ENCODE data around the gene VANGL1. TPM values are rescaled to one million over a fixed set of nuclear protein-coding genes. Genes with fewer than 3 reads are reported as not detected.
A peak's percentile ranks its signal among the peaks of the same experiment; 100 is the strongest.

Gene VANGL1
- total and polyA plus RNA-seq, 2 of the 13 experiments (the other 11 are each of a cell fraction or from before 2014, with no cell fraction given), result 5.3 to 9.4 TPM

GRCh38 chr1:115652236-115652788 lies 10.5 kb downstream of the VANGL1 start:
- ATAC-seq, result no peak
- Histone ChIP-seq H4K20me1 (ENCODE audit: insufficient read depth, low read length) (no peaks in the 10 kb centered on the region), H2AFZ (ENCODE audit: low read length) (no peak overlapping the region), H3K4me3 (replicated peaks in 1 of 3; ENCODE audit: insufficient read depth in 1 of 3, low read depth in 2 of 3, low read length in 3 of 3) (no peak overlapping the region), H3K36me3 (replicated peaks in 1 of 2; ENCODE audit: control insufficient read depth in 1 of 2, insufficient read depth in 2 of 2, low read length in 2 of 2) (peaks cover 9 to 55% of the 10 kb centered on the region in 2 experiments; a peak in 4 of 5 replicates), H3K9ac (ENCODE audit: insufficient read depth, low read depth, low read length) (no peak overlapping the region), H3K4me2 (ENCODE audit: low read depth, low read length) (no peak overlapping the region), H3K27ac (ENCODE audit: extremely low read length, insufficient read depth, low read length) (no peak overlapping the region), H3K79me2 (ENCODE audit: insufficient read depth, low read length) (peaks cover 24% of the 10 kb centered on the region), H3K27me3 (ENCODE audit: control insufficient read depth in 1 of 2, insufficient read depth in 2 of 2, low read length in 2 of 2) (no peaks in the 10 kb centered on the region), H3K4me1 (ENCODE audit: insufficient read depth, low read length) (peaks cover 6% of the 10 kb centered on the region; the same call in 1 of the 2 replicates), H3K9me3 (ENCODE audit: low read length) (no peaks in the 10 kb centered on the region)
- BruUV-seq (replicated peaks), result no TSS peak
- TF ChIP-seq FOXK2 (IDR thresholded peaks at IDR 0.05), result no peak
- TF ChIP-seq JUNB (CRISPR knock-in tag; IDR thresholded peaks at IDR 0.05; ENCODE audit: borderline replicate concordance), result no peak
- no peak for TF ChIP-seq ZNF44 (CRISPR knock-in tag; IDR thresholded peaks at IDR 0.05)
- no peak for TF ChIP-seq ZC3H4 (CRISPR knock-in tag; IDR thresholded peaks at IDR 0.05; ENCODE audit: borderline replicate concordance)
- peak; percentile 92 for TF ChIP-seq ZNF629 (CRISPR knock-in tag; conservative IDR thresholded peaks at IDR 0.05)
- in situ Hi-C loops (cut with HindIII; ENCODE audit: extremely low pct_ligation_motif_present, low pct_unique_long_range_greater_than_20kb) (no loop called here), intact Hi-C loops (cut with micrococcal nuclease; ENCODE audit: unreplicated experiment) (no loop called here)
- 100% methylated on average over 2 of the region's 2 CpGs for WGBS (ENCODE audit: low lambda C conversion rate)
- no peak for DNase-seq (ENCODE audit: low spot score)
- POLR2A ChIA-PET, result no interaction called here
- FAIRE-seq, result no peak
- CTCF ChIA-PET (ENCODE audit: low intra/inter-chr PET ratio, low total read pairs), result no interaction called here

- WGBS (ENCODE audit: low lambda C conversion rate), result 100% methylated on average over 3 of the region's 3 CpGs
- H3K4me1 ChIP-seq (ENCODE audit: insufficient read depth, low read length), result peaks cover 6% of the 10 kb centered on the region; the same call in 1 of the 2 replicates
Observed at GRCh38 chr1:115654125-115654524, 12.4 kb downstream of the VANGL1 start.

More at GRCh38 chr1:115654125-115654524, 12.4 kb downstream of the VANGL1 start:
- Histone ChIP-seq H3K27me3 (ENCODE audit: control insufficient read depth in 1 of 2, insufficient read depth in 2 of 2, low read length in 2 of 2) (no peaks in the 10 kb centered on the region), H3K79me2 (ENCODE audit: insufficient read depth, low read length) (peaks cover 11% of the 10 kb centered on the region), H3K4me3 (replicated peaks in 1 of 3; ENCODE audit: insufficient read depth in 1 of 3, low read depth in 2 of 3, low read length in 3 of 3) (no peak overlapping the region), H3K4me2 (ENCODE audit: low read depth, low read length) (no peak overlapping the region), H3K36me3 (replicated peaks in 1 of 2; ENCODE audit: control insufficient read depth in 1 of 2, insufficient read depth in 2 of 2, low read length in 2 of 2) (peaks cover 9 to 72% of the 10 kb centered on the region in 2 experiments), H3K9ac (ENCODE audit: insufficient read depth, low read depth, low read length) (no peak overlapping the region), H3K27ac (ENCODE audit: extremely low read length, insufficient read depth, low read length) (no peak overlapping the region), H2AFZ (ENCODE audit: low read length) (no peak overlapping the region), H3K9me3 (ENCODE audit: low read length) (no peaks in the 10 kb centered on the region), H4K20me1 (ENCODE audit: insufficient read depth, low read length) (no peaks in the 10 kb centered on the region)
- no peak for ATAC-seq
- no peak for DNase-seq (ENCODE audit: low spot score)
- BruUV-seq (replicated peaks), result no TSS peak
- in situ Hi-C loops (cut with HindIII; ENCODE audit: extremely low pct_ligation_motif_present, low pct_unique_long_range_greater_than_20kb), result no loop called here
- intact Hi-C loops (cut with micrococcal nuclease; ENCODE audit: unreplicated experiment), result no loop called here
- CTCF ChIA-PET (ENCODE audit: low intra/inter-chr PET ratio, low total read pairs), result no interaction called here
- POLR2A ChIA-PET, result no interaction called here
- TF ChIP-seq CHD2 (IDR thresholded peaks at IDR 0.05; ENCODE audit: low read depth, low read length) (no peak), PRPF4 (IDR thresholded peaks at IDR 0.05; ENCODE audit: low read depth, low read length, poor library complexity, severe bottlenecking) (no peak), RARG (CRISPR knock-in tag; IDR thresholded peaks at IDR 0.05; ENCODE audit: low read depth) (no peak), TBX2 (CRISPR knock-in tag; IDR thresholded peaks at IDR 0.05; ENCODE audit: borderline replicate concordance) (no peak), KAT8 (CRISPR knock-in tag; IDR thresholded peaks at IDR 0.05) (no peak), HOXA3 (CRISPR knock-in tag; IDR thresholded peaks at IDR 0.05) (no peak), KDM6A (CRISPR knock-in tag; IDR thresholded peaks at IDR 0.05; ENCODE audit: low read depth) (no peak), ZKSCAN5 (CRISPR knock-in tag; IDR thresholded peaks at IDR 0.05) (no peak), NFIC (IDR thresholded peaks at IDR 0.05; ENCODE audit: low read length) (no peak), U2AF1 (optimal IDR thresholded peaks at IDR 0.05; ENCODE audit: low read depth, low read length) (no peak), DRAP1 (CRISPR knock-in tag; IDR thresholded peaks at IDR 0.05) (no peak), CENPX (CRISPR knock-in tag; IDR thresholded peaks at IDR 0.05) (no peak), ONECUT2 (CRISPR knock-in tag; IDR thresholded peaks at IDR 0.05) (no peak)
- no peak for FAIRE-seq
